Loucy (cell line): ENCODE results near the gene PI16.

ENCODE experiments used
- H2AFZ ChIP-seq: fragments of 200-600 bp; sonication (generic); 2 replicates; pipeline ENCODE4 v1.6.0; 2016; ENCODE audit warnings: antibody characterized with exemption, mild to moderate bottlenecking, low read length, moderate library complexity
- H3F3A ChIP-seq: fragments of 200-600 bp; 2 replicates; pipeline ENCODE4 v1.6.0; 2016; ENCODE audit warnings: antibody characterized with exemption, low read depth, mild to moderate bottlenecking
- H3K27me3 ChIP-seq: fragments of 200-600 bp; sonication (generic); 2 replicates; pipeline ENCODE4 v1.6.1; 2014; ENCODE audit warnings: low read length, mild to moderate bottlenecking; ENCODE audit not compliant: insufficient read depth, poor library complexity, severe bottlenecking
- H3K36me3 ChIP-seq: fragments of 200-600 bp; sonication (generic); 2 replicates; pipeline ENCODE4 v1.6.1; 2016; ENCODE audit warnings: low read length; ENCODE audit not compliant: insufficient read depth
- H3K4me1 ChIP-seq: fragments of 200-600 bp; sonication (generic); 2 replicates; pipeline ENCODE4 v1.5.1; 2014; ENCODE audit warnings: low read length, mild to moderate bottlenecking; ENCODE audit not compliant: insufficient read depth, poor library complexity, severe bottlenecking
- H3K4me2 ChIP-seq: fragments of 200-600 bp; sonication (generic); 2 replicates; pipeline ENCODE4 v1.6.0; 2014; ENCODE audit warnings: antibody characterized with exemption, low read length, low read depth, mild to moderate bottlenecking; ENCODE audit not compliant: poor library complexity, severe bottlenecking
- H3K4me3 ChIP-seq: fragments of 200-600 bp; sonication (generic); 2 replicates; pipeline ENCODE4 v1.5.1; 2014; ENCODE audit warnings: low read length, mild to moderate bottlenecking, mixed read lengths; ENCODE audit not compliant: poor library complexity, severe bottlenecking
- H3K79me2 ChIP-seq: fragments of 200-600 bp; sonication (generic); 2 replicates; pipeline ENCODE4 v1.6.1; 2014; ENCODE audit warnings: low read length; ENCODE audit not compliant: insufficient read depth
- H3K9ac ChIP-seq: fragments of 200-600 bp; sonication (generic); 2 replicates; pipeline ENCODE4 v1.6.0; 2014; ENCODE audit warnings: mild to moderate bottlenecking, low read depth, low read length, moderate library complexity; ENCODE audit not compliant: poor library complexity, severe bottlenecking
- H3K9me2 ChIP-seq: fragments of 200-600 bp; sonication (generic); replicated peaks from 2 replicates; pipeline ENCODE4 v1.6.1; 2016; ENCODE audit warnings: low read depth, low read length, mixed read lengths
- H3K9me3 ChIP-seq: fragments of 200-600 bp; sonication (generic); 2 replicates; pipeline ENCODE4 v1.6.1; 2014; ENCODE audit warnings: mild to moderate bottlenecking, antibody characterized with exemption, low read length, low read depth; ENCODE audit not compliant: insufficient read depth
- H4K20me1 ChIP-seq: fragments of 200-600 bp; sonication (generic); 2 replicates; pipeline ENCODE4 v1.6.0; 2014; ENCODE audit warnings: antibody characterized with exemption, low read length, mild to moderate bottlenecking; ENCODE audit not compliant: insufficient read depth, poor library complexity, severe bottlenecking
- EZH2phosphoT487 ChIP-seq: fragments of 200-600 bp; IDR thresholded peaks from 2 replicates; pipeline ENCODE4 v1.6.1; 2018; ENCODE audit warnings: antibody characterized with exemption, mild to moderate bottlenecking, moderate library complexity, borderline replicate concordance
- TF ChIP-seq, protein P1 (sequence below): fragments of 200-600 bp; sonication (generic); conservative IDR thresholded peaks from 2 replicates; pipeline ENCODE4 v1.5.1; 2014; ENCODE audit warnings: mild to moderate bottlenecking, antibody characterized with exemption, low read length

The PI16 gene

DNA sequence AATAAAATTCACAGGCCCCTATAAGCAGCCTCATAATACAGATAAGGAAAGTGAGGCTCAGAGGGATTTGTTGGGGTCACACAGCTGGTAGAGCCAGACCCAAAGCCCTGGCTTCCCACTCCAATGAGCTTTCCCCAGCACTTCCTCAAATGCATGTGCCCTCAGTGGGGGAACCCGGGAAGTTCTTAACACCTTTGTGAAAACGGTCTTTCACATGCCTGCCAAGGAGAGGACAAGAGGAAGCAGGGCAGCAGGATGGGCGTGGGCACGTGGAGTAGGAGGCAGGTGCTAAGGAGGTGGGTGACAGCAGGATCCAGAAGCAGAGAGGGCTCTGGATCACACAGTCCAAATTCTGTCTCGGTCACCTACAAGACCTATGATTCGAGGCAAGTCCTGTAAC, 598 bp downstream of the PI16 start:
- H3K4me2 ChIP-seq = peak overlapping the region; percentile 65
- peaks cover 30% of the 10 kb centered on the region for H3K4me1 ChIP-seq

DNA sequence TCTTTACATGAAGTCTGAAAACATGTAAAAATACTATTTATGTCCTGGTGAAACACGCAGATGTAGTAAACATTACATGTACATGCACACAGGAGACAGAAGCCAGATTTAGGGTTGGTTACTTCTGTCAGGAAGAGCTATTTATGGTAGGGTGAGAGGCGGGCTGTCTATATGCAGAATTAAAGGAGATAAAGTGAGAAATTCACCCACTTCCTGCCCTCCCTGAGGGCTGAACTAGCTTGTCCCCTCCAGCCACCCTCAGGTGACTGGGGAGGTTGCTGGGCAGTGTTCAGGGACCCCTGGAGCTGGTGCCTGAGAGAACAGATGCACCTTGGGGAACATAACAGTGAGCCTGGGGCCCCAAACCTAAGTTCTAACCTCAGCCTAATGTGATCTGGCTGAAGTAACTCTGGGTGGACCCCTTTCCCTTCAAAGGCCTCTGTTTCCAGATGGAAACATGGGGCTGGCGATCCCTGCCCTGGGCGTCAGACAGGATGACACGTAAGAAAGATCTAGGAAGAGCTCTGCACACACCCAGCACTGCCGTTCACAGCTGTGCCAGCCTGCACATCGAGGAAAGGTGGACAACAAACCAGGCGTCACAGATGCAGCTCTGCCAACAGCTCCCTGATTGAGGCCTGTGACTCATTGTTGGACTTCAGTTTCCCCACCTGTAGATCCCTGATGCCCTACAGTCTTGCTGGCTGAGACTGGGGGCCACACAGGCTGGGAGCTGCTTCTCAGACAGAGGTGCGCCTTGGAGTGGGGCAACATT, 1.3 kb downstream of the PI16 start:
- Histone ChIP-seq H3F3A (0 out of 2 replicates have a peak, but pooled peaks cover 3% of the 10 kb centered on the region), H3K4me2 (peak overlapping the region; percentile 65), H3K79me2 (no peaks in the 10 kb centered on the region), H3K9me3 (no peaks in the 10 kb centered on the region), H3K4me3 (peak overlapping the region; percentile 30), H3K9me2 (no peaks in the 10 kb centered on the region), H4K20me1 (peaks cover 5% of the 10 kb centered on the region), H3K9ac (no peak overlapping the region), H3K27me3 (peaks cover 20% of the 10 kb centered on the region), H3K4me1 (peaks cover 35% of the 10 kb centered on the region), H2AFZ (no peak overlapping the region), H3K36me3 (no peaks in the 10 kb centered on the region)
- TF ChIP-seq, protein P1, sequence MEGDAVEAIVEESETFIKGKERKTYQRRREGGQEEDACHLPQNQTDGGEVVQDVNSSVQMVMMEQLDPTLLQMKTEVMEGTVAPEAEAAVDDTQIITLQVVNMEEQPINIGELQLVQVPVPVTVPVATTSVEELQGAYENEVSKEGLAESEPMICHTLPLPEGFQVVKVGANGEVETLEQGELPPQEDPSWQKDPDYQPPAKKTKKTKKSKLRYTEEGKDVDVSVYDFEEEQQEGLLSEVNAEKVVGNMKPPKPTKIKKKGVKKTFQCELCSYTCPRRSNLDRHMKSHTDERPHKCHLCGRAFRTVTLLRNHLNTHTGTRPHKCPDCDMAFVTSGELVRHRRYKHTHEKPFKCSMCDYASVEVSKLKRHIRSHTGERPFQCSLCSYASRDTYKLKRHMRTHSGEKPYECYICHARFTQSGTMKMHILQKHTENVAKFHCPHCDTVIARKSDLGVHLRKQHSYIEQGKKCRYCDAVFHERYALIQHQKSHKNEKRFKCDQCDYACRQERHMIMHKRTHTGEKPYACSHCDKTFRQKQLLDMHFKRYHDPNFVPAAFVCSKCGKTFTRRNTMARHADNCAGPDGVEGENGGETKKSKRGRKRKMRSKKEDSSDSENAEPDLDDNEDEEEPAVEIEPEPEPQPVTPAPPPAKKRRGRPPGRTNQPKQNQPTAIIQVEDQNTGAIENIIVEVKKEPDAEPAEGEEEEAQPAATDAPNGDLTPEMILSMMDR = no peak
- no peak for TF ChIP-seq EZH2phosphoT487

More for the DNA sequence above, 598 bp downstream of the PI16 start:
- H3K36me3 ChIP-seq = no peaks in the 10 kb centered on the region
- no peak for TF ChIP-seq EZH2phosphoT487
- TF ChIP-seq, protein P1 = no peak
- no peak overlapping the region for H2AFZ ChIP-seq
- no peaks in the 10 kb centered on the region for H3K9me2 ChIP-seq
- no peak overlapping the region for H3K9ac ChIP-seq
- H3K4me3 ChIP-seq = peak overlapping the region; percentile 30
- peaks cover 20% of the 10 kb centered on the region for H3K27me3 ChIP-seq
- H3K9me3 ChIP-seq = no peaks in the 10 kb centered on the region
- peaks cover 5% of the 10 kb centered on the region for H4K20me1 ChIP-seq
- 0 out of 2 replicates have a peak, but pooled peaks cover 3% of the 10 kb centered on the region for H3F3A ChIP-seq
- H3K79me2 ChIP-seq = no peaks in the 10 kb centered on the region

DNA sequence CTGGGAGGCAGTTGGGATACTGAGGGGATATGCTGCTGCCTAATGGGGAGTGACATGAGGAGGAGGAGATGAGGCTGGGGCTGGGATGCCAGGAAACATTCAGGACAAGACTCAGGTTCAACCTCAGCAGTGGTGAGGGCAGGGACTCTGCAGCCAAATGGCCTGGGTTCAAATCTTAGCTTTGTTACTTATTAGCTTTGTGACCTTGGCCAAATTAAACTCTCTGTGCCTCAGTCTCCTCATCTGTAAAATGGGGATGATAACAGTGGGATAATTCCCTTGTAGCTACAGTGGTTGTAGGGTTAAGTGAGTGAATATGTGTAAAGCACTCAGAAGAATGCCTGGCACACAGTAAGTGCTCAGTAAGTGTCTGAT, 1.9 kb downstream of the PI16 start:
- H3K36me3 ChIP-seq = no peaks in the 10 kb centered on the region
- no peak overlapping the region for H2AFZ ChIP-seq
- no peak overlapping the region for H3K4me3 ChIP-seq
- H3K4me1 ChIP-seq = peaks cover 39% of the 10 kb centered on the region
- H3F3A ChIP-seq = 0 out of 2 replicates have a peak, but pooled peaks cover 3% of the 10 kb centered on the region
- peaks cover 20% of the 10 kb centered on the region for H3K27me3 ChIP-seq
- H3K79me2 ChIP-seq = no peaks in the 10 kb centered on the region
- no peaks in the 10 kb centered on the region for H3K9me2 ChIP-seq
- peak overlapping the region; percentile 65 for H3K4me2 ChIP-seq
- H4K20me1 ChIP-seq = peaks cover 5% of the 10 kb centered on the region
- TF ChIP-seq EZH2phosphoT487 = no peak
- TF ChIP-seq, protein P1 = no peak
- no peaks in the 10 kb centered on the region for H3K9me3 ChIP-seq
- H3K9ac ChIP-seq = no peak overlapping the region
